ENCODE data around the gene DOK6.

The DOK6 gene

DNA sequence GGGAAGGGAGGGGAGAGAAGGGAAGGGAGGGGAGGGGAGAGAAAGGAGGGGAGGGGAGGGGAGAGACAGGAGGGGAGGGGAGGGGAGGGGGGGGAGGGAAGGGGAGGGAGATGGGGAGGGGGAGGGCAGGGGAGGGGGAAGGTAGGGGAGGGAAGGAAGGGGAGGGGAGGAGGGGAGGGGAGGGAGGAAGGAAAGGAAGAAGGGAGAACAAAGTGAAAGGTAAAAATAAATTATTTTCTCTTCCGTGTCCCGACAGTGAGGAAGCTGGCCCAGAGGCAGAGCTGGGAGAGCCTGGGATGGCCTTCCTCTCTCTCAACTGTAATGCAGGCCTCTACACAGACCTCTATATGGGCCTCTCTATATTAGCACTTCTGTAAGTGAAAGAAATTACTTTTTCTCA lies 493.8 kb downstream of the DOK6 start:
- DNase-seq (ENCODE audit: low read depth in 1 of 2, low spot score in 1 of 2) = no peak
- in situ Hi-C loops (cut with HindIII; ENCODE audit: low pct_unique_long_range_greater_than_20kb, low sequenced_read_pairs) = no loop called here
- no peak for TF ChIP-seq JUND (IDR thresholded peaks at IDR 0.05; ENCODE audit: low read depth)

DNA sequence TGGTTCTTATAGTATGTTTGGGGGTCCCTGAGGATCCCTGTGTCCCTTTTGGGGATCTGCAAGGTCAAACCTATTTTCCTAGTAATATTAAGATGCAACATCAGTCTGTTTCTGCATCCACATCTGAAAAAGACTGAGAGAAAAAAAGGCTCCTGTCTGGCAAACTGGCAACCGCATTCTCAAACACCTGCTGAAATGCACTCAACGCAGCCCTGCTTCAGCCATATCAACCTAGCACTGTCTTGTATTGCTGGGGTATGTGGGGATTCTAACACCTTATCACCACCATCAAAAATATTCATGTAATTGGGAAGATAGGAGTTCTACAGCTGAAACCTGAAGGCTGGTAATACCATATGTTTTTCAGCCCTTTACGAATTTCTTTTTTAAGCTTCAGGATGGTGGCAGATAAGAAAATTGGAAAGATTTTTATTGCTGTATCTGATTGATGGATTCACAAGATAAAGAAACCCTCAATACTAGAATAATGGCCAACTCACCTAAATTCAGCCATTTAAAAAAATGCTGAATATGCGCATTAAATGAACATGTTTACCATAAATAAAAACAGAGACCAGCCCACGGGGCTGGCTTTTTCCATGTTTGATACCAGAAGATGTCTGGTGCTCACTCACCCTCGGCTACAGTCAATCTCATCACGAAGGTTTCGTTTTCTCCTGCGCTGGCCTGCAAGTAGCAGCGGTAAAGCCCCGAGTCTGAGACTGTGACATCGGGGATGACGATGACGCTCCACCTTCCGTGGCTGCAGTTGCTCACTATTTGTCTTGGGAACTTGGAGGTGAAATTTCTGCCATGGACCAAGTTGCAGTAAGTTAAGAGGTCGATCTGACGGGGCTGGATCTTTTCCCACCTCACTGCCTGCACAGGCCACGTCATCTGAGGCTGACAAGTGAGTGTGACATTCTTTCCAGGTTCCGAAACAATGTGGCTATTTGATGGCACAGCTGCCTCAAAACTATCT lies 494.7 kb downstream of the DOK6 start:
- no peak for DNase-seq (ENCODE audit: low read depth in 1 of 2, low spot score in 1 of 2)
- no peak for TF ChIP-seq JUND (IDR thresholded peaks at IDR 0.05; ENCODE audit: low read depth)
- in situ Hi-C loops (cut with HindIII; ENCODE audit: low pct_unique_long_range_greater_than_20kb, low sequenced_read_pairs) = no loop called here

DNA sequence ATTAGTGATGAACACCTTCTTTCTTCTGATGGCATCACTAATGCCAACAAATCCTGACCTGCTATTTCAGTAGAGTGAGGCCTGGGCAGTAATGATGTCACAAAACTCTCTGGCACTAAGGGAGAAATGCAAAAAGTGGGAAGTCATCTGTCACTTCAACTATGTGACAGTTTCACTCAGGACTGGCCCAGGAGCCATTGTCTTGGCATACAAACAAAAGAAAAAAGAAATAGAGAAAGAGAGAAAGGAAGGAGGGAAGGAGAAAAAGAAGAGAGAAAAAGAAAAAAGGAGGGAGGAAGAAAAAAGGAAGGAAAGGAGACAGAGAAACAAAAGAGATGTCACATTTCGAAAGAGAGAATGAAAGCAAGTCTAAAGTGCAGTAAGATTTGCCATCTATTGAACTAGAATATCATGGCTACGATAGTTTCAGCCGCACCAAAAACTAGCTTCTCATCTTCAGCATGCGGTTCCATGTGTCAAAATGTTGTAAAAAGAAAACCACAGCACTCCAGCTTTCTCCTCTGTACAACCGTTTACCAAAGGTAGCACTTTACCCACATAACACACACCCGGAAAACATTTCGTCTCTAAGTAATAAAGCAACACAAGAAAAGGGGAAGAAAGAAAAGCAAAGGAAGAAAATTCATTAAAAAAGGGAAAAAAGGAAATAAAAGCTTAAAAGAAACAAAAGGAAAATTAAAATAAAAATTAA lies 496.9 kb downstream of the DOK6 start:
- in situ Hi-C loops (cut with HindIII; ENCODE audit: low pct_unique_long_range_greater_than_20kb, low sequenced_read_pairs) = no loop called here
- TF ChIP-seq JUND (IDR thresholded peaks at IDR 0.05; ENCODE audit: low read depth) = no peak
- DNase-seq (ENCODE audit: low read depth in 1 of 2, low spot score in 1 of 2) = no peak

DNA sequence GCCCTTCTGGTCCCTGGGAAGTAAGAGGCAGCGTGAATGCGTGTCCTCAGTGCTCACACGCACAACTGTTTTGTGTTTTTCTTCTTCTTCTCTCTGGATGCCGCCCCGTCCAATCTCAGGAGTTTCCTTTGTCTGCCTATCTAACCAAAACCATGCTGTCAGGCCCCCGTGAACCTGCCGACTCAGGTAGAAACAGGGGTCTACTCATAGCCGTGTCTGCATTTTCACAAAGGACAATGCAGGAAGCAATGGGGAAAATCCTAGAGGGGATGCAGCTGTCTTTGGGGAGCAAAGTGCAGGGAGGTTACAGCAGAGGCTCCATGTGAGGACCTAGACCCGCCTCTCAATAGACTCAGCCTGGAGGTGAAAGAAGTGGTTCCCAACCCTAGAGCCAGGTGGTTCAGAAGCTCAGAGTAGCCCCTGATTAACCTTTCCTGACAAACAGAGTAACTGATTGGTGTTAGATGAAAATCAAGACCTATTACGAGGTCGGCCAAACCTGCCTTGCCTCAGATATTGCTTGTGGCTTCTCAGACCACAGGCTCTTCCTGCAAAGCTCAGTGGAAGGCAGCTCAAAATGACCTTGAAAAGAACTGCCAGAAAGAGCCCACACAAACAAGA lies 497.7 kb downstream of the DOK6 start:
- no peak for DNase-seq (ENCODE audit: low read depth in 1 of 2, low spot score in 1 of 2)
- in situ Hi-C loops (cut with HindIII; ENCODE audit: low pct_unique_long_range_greater_than_20kb, low sequenced_read_pairs) = no loop called here

More for the DNA sequence above, 497.7 kb downstream of the DOK6 start:
- TF ChIP-seq JUND (IDR thresholded peaks at IDR 0.05; ENCODE audit: low read depth) = no peak

All from T47D (cell line).